GM23248 (cell line): Measurements from ENCODE around the gene DNAH14.

Experiments
- EZH2 ChIP-seq: fragments of 200-600 bp; sonication (generic); IDR thresholded peaks from 2 replicates; pipeline ENCODE4 v1.6.1; 2018; ENCODE audit warnings: antibody characterized with exemption, mild to moderate bottlenecking; ENCODE audit not compliant: insufficient read depth, poor library complexity, severe bottlenecking
- EZH2phosphoT487 ChIP-seq: fragments of 200-600 bp; sonication (generic); IDR thresholded peaks from 2 replicates; pipeline ENCODE4 v1.6.1; 2018; ENCODE audit warnings: antibody characterized with exemption, moderate library complexity, mild to moderate bottlenecking, low read depth; ENCODE audit not compliant: insufficient read depth

DNA sequence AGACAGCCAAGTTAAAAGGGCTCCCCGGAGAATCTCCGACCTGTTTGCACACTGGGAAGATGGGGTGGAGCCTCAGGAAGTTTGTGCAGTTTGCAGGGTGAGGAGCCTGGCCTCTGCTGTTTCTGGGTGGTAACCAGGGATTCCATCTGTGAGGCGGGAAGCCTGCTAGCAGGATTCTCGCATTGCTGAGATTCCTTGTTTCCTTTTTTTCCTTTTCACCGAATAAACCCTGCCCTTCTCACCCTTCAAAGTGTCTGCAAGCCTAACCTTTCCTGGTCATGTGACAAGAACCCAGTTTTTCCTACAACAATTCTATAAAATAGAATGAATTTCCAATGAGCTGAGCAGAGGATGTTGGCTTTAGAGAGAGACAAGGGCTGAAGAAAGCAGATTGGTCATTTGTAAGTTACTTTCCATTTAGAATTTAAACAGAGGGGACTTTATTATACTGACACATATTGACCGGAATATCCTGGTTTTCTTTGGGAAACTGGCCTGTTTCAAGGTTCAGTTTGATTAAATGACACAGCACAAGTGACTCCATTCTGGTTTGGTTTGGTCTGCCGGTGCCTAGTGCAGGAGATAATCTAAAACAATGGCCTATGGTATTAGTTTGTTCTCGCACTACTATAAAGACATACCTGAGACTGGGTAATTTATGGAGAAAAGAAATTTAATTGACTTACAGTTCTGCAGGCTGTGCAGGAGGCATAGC, 48.7 kb upstream of the DNAH14 start:
- TF ChIP-seq EZH2 (no peak), EZH2phosphoT487 (no peak)
